ENCODE results near the gene AGAP2.
"Not testable (repeated sequence)": the region's sequence is repeated elsewhere in the genome, so short reads cannot be mapped to it uniquely, and the experiment has no call there.

AGAP2 gene

DNA sequence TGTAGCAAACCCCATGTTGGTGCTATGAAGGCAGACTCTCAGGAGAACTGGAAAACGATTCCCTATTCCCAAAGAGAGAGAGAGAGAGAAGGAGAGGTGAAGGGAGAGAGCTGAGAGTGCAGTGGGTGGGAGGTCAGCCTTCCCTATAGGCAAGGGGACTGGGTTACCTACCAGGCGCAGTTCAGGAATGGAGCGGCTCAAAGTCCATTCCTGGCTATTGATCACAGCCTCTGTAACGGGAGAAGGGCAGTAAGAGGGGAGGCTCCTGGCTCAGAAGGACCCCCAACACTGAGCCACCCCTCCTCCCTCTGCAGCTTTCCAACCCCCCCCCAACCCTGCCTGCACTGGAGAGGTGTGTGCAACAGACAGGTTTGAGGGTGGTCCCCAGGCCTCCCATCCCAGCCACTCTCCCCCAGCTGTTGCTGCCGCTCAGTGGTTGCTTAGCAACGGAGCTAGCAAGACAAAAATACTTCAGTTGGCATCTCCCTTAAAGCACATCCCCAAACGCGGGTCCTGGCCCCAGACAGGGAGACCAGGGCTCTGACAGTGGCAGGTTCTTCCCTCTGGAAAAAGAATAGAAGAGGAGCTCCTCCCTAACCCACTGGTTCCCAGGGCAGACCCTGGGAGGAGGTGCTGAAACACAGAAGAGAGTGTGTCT, 3.2 kb downstream of the AGAP2 start:
- DNase-seq: no peak

DNA sequence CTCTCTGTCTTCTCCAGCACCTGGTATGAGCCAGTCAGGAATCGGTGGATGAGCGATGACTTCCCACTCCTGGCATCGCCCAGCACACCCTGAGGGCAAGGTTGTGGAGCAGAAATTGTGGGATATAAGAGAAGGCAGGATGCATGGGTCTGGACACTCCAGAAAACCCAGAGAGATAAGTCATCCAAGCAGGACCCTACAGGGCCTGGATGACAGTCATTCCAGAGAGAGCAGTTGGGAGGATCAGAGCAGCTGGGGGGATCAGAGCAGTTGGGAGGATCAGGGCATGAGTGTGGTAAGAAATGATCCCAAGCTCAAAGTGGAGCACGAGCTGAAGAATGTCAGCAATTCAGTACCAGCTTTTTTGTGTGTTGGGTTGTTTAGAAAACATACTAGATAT, 4.0 kb downstream of the AGAP2 start:
- no peak for DNase-seq

DNA sequence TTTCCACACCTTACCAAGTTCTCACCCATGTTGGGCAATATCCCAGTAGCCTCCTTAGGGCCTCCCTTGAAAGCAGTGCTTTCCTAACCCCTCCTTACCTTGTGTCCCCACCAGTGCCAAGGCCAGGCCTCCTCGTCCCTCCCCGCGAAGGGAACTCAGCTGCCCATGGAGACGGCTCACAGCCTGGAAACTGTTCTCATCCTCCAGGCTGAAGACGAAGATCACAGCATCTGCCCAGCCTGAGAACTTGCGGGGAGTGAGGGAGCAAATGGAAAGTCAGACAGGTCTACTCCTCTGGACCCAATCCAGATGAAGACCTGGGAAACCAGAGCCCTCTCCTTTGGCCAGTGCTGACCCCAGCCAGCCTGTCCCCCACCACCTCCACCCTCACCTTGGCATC, 4.6 kb downstream of the AGAP2 start:
- DNase-seq: no peak

DNA sequence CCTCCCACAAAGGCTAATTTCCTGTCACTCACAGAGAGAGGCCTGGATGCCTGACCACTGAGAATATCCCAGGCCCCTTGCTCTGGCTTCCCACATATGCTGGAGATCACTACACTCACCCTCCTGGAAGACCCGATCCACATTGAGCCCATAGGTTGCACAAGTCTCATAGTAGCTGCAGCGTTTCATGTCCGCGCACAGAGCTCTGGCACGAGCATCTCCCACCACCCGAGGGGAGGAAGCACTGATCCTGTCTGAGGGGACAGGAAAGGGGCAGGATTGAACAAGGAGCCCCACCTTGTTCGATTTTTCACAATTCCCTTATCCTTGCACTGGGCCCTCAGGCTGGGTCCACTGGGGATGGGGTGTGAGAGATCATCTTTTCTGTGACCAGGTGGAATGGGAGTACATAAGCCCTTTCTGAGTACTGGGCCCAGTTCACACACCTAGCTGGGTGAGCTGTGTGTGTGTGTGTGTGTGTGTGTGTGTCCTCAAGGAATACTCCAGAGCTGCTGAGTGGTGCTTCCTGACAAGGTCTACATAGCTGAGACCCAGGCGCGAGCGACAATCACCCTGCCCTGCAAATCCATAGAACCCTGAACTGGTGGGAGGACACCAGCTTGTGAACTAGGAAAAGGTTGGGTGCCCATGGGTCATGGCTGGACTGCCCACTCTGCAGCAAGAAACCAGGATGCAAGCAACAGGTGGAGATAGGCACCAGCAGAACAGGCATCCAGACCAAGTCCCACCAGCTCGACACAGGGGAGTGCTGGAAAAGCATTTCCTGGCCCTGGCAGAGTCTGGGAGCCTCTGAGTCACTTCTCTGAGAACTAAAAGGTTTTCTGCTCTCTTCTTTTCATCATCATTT, 5.6 kb downstream of the AGAP2 start:
- DNase-seq: no peak

DNA sequence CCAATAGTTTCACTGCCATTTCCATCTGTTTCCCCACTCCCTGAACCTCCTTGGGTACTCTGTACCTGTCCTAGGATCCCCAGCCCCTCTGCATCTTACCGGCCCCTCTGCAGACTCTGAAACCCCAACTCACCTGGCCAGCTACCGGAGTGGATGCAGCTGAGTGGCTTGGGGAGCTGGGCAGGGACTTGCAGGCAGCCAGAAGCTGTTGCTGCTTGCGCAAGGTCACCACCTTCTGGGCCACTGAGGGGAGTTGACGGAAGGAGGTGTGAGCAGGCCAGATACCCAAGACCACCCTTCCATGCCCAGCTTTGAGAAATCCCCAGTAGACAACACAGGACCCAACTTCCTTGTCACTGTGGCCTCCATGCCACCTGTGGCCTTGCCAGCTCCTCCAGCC, 6.3 kb downstream of the AGAP2 start:
- DNase-seq: no peak

DNA sequence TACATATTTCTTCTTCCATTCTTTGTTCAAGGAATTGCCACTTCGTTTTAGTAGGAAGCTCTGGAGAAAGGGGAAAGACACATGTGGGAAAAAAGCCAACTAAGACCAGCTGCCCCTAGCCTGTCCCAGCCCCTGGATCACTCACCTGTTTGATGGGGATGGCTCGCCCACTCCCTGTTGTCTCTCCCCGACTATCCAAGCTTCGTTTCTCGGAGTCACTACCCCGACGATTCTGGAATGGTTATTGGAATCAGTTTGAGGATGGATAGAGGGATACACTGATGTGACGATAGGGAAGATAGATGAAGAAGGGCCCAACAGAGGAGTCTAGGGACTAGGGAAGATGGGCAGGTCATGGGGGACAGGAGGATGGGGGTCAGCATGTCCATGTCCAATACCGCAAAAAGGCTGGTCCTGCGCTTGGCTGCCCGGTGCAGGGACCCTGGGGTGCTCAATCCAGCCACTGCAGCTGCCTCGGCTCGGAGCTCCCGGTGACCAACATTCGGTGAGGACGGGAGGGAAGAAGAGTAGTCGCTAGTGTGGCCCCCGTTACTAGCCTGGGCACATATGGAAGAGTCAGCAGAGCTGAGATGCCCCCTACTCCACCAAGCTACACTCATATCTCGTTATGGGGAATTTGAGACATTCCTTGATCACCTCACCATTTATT, 7.0 kb downstream of the AGAP2 start:
- no peak for DNase-seq

DNA sequence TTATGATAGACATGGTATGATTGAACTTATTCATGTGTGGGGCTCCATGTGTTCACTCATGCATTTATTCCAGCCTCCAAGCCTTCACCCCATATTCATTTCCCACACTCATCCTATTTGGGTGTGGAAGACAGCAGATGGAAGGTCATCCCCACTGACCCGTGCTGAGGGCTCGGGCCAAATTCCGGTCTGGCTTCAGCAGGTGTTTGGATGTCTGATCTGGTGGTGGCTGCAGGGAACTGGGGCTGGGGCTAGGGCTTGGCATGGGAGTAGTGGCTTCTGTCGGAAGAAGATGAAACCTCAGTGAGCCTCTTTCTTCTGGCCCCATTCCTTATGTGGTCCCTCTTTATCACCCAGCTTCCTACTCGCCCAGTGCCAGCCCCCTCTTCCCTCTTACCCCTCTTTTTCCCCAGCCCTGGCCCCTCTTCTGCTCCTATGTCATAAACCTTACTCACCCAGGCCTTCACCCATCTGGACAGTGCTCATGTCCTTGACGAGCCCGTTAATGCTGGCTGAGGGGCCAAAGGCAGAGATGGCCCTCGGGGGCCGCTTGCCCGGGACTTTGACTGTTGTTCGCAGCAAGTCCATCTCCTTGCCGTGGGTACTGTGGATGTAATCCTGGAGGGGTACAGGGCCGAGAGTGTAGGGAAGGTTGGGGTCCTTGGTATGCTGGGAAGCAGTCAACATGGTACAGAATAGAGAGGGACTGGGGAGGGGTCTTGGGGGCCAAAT, 8.0 kb downstream of the AGAP2 start:
- no peak for DNase-seq

DNA sequence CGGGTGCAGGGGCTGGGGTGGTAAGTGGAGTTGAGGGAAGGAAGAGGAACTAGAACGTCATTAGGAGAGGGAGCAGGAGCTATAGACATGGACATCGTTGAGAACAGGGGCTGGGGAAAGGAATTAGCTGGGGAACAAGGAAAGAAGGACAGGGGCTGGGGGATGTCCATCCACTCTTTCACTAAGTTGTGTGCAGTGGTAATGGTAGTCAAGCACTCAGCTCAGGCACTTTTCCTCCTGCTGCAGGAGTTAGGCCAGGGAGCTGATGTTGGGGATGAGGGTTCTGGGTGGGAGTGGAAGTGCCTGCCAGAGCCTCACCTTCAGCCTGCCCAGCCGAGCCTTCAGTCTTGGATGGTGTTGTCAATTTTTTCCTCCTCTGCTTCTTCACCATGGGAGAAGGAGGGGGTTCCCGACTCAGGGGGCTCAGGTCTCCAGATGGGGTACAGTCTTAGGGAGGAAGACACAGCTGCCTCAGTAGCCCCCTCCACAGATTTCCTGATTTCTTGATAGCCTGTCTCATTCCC, 9.2 kb downstream of the AGAP2 start:
- DNase-seq: no peak

DNA sequence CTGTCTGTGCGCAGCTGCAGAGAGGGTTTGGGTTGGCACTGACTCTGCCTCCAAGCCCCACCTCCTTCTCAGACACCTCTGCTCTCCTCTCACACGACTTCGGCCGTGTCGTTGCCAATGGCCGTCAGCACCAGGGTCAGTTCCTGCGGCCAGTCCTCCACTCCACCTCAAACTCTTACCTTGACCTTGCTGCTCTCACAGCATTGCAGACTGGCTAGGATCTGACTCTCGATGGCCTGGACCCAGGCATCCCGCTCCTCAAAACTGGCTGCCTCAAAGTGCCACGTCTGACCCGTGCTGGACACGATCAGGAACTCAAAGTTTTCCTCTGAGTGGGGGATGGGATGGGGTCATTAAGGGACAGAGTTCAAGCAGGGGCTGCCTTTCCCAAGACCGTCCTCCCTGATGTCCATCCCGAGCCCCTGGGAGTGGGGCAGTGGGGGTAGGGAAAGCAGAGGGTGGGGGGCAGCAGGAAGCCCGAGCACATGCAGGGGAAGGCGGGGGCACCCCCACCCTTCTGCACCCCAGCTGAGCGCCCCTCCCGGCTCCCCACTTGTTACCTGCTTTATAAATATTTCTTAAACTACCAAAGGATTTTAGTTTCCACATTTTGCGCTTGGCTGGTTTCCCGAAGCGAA, 10.7 kb downstream of the AGAP2 start:
- no peak for DNase-seq

DNA sequence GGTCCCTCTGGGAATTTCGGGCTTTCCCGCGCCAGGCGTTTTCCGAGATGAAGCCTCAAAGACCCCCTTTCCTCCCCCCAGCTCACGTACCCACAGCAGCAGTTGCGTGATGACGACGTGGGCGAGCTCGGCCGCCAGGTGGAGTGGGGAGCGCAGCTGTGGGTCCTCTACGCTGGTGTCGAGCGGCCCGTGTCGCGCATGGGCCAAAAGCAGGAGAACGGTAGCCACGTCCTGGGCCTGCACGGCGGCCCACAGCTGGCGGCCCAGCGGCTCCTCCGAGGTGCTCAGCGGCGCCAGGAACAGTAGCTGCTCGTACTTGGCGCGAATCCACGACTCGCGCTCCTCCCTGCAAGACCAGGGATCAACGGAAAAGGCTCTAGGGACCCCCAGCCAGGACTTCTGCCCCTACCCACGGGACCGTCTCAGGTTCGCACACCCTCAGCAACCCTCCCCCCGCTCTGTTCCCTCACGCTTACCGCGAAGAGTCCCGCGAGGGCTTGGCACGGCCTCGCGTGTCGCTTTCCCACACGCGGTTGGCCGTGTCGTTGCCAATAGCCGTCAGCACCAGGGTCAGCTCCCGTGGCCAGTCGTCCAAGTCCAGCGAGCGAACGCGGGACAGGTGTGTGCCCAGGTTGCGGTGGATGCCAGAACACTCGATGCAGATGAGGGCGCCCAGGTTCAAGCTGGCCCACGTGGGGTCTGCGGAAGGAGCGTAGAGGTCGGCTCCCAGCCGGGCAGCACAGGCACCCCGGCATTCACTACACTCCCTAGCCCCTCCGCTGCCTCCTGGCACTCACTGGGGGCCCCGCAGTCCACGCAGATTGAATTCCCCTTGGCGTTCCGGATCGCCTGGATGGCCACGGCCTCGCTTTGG, 11.4 kb downstream of the AGAP2 start:
- no peak for DNase-seq

DNA sequence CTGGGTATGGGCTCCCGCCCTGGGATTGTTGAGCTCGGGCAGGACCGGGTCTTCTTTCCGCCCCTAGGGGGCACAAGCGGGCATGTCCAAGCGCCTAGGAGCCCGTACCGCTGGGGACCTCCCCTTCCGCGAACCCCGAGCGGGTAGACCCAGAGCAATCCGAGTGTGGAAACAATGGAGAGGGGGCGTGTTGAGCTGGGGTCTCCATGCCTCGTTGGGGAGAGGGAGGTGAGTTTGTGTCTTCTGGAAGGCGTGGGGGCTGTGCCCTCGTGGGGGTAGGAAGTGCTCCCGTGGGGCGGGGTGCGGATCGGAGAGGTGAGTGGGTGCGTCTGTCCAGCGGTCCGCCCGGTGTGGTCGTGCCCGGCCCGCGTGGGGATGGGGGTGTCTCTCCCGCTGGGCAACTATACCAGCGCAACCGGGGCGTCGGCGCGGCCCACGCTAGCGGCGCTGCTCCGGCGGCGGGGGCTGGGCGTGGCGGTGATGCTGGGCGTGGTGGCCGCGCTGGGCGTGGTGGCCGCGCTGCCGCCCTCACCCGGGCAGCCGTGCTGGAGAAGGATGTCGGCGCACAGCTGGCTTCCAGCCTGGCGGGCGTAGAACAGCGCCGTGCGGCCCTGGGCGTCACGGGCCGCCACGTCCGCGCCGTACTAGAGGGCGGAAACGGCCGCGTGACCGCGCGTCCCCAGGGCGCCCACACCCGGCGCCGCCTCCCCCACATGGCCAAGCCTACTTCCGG, 12.2 kb downstream of the AGAP2 start:
- DNase-seq: peak; percentile 66

DNA sequence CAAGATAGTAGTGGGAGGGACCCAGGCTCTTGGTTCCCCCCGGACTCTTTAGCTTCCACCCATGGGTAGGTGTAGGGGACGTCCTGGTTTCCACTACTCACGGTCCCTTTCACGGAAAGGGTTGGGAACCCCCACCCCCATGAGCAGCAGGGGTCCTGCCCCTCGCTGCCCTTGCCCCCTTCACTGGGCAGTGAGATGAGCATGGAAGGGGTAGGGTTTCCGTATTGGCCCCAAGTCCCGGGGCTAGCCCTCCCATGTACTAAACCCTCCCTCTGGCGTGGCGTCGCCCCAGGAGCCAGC, 12.7 kb downstream of the AGAP2 start:
- no peak for DNase-seq

DNA sequence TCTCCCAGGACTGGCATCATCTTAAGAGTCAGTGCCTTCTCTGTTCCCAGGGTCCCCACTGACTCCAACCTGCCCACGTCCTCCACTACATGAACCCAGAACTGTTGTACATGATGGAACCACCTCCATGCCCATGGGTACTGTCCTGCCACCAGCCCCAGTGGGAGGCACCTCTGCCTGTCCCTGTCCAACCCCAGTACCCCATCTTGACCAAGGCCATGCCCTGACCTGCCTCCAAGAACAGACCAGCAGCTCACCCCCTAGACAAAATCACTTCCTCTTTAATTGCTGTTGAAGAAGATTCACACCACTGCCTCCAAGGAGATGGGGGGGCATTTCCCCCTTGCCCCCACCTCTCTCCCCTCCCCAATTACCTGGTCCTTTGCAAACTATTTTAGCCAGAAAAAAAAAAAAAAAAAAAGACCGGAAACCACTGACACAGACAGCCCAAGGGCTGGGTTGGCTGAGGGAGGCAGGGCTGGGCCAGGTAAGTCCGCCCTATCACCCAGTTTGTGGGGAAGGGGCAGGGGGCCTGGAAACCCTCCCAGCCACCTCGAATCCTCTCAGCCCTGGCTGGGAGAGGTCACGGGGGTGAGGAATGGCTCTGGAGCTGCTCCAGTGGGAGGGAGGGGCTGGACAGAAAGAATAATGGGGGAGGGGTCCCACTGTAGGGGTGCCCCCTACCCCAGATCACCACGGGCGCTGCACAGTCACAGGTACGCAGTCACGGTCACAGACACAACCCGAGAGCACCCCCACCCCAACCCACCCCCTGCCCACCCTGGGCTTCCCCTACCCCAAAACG, 13.4 kb downstream of the AGAP2 start:
- no peak for DNase-seq

DNA sequence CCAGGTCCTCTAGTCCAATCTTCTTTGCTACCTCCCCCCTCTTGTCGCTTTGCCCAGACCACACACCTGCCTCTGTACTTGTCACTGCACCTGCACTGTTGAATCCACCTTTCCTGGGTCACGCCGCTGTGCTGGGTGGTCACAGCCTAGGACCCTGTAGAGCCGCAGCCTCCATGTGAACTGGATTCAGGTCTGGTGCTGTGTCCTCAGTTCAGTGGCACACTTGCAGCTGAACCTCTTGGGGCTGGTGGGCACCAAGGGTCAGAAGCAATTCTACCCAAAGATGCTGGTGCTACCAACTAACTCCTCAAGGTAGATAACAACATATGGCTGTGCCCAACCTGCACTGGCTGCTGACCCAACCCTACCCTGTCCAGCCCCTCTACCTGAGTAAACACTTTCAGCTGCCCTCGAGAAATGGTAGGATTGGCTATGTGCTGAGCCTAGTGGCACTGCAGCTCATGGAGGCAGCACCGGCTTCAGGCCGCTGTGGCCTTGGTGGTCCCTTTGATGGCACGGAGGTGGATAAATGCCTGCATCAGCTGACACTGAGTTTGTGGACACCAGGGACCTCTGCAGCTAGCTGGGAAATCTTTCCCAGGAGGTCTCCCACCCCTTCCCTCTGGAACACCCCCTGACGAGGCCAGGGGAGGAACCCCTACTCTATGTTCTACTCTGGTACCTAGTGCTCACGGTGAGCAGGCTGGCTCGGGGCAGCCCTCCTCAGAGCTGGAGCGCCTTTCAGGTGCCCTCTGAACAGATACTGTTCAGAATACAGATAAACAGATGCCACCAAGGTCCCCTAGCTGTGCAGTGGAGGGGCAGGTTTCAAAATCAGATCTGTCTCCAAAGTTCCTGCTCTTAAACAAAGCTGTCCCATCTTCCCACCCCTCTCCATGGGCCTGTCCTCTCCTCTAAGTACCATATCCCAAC, 14.3 kb downstream of the AGAP2 start:
- no peak for DNase-seq

DNA sequence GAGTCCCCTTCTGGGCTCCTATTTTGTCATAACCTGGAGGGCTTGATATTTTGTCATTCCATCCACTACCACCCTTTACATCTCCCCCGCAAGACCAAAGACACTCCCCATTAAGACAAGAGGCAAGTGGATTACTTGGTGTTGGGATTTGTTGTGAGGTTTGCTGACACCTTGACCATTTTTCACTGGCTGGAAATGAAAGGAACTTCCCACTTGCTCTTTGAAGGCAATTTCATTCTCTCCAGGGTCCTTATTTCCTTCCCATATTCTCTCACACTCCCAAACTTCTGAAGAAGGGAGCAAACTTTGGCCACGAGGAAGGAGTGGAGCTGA, 14.9 kb downstream of the AGAP2 start:
- DNase-seq: no peak

DNA sequence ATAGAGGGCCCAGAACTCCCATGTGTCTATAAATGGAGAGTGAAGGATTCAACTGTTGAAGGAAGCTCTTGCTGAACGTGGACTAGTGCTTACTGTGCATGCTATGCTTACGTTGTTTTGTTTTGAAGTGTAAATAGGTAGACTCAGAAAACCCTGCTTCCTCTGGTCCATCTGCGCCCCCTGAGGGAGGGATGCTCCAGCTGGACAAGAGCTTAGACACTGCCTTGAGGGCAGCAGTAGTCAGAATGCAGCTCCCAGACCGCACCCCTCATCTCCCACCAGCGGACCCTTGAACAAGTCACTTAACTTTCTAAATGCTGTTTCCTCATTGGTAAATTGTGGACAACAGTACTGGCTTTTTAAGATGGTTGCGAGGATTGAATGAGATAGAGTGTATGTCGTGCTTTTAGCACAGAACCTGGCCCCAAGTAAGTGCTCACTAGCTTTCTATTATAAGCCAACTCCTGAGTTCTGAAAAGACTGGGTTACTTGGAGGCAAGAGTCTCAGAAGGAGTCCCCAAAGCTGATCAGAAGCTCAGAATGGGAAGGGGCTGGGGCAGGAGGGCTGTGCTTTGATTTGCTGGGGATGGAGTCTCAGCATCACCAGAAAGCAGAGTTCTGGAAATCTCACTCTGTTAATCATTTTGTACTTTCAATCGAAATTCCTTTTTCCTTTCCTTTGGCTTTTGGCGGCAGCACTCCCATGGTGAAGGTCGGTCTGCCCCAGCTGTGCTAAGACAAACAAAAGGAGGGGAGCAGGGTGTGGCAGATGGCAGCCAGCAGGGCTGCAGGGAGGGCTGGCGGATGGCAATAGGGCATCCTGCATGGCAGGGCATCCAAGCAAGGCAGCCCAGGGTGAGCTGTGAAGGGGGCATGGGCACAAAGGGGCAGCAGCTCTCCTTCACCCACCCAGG, 15.6 kb downstream of the AGAP2 start:
- no peak for DNase-seq

DNA sequence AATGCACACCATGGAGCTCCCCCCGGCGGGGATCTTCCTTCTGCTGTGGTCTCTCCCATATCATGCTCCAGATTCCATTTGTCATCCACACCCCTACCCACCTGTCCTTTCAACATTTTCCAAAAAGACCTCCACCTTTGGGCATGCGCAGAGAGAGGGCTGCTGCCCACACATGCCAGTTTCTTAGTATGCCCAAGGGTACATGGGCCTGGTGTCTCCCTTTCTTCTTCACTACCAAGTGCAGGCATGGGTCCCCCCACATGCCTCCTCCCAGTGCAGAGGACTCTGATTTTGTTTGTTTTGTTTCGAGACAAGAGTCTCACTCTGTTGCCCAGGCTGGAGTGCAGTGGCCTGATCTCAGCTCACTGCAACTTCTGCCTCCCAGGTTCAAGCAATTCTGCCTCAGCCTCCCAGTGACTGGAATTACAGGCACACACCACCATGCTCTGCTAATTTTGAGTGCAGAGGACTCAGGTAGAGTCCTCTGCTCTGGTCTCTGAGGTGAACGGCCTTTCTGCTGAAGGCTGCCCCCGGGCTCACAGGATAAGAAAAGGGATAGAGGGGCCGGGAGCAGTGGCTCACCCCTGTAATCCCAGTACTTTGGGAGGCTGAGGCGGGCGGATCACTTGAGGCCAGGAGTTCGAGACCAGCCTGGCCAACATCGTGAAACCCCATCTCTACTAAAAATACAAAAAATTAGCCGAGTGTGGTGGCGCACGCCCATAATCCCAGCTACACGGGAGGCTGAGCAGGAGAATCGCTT, 16.5 kb downstream of the AGAP2 start:
- not testable (repeated sequence) for DNase-seq

All from NCI-H1092 (cell line).